ENCODE results near the gene COL18A1.

Gene COL18A1

GRCh38 chr21:45428534-45428933 is 23.6 kb downstream of the COL18A1 start:
- Histone ChIP-seq H3K36me3 (ENCODE audit: insufficient read depth, low read length) (no peaks in the 10 kb centered on the region), H3K9me2 (replicated peaks; ENCODE audit: low read depth, low read length) (no peaks in the 10 kb centered on the region), H4K20me1 (ENCODE audit: insufficient read depth, low read length, poor library complexity, severe bottlenecking) (no peaks in the 10 kb centered on the region), H3K27me3 (ENCODE audit: insufficient read depth, low read length, poor library complexity, severe bottlenecking) (no peaks in the 10 kb centered on the region), H3K9me3 (ENCODE audit: insufficient read depth, low read depth, low read length) (no peaks in the 10 kb centered on the region), H3K79me2 (ENCODE audit: insufficient read depth, low read length) (no peaks in the 10 kb centered on the region), H3K4me3 (ENCODE audit: low read length, poor library complexity, severe bottlenecking) (no peak overlapping the region), H3K4me2 (ENCODE audit: low read depth, low read length, poor library complexity, severe bottlenecking) (no peak overlapping the region), H3F3A (ENCODE audit: low read depth) (no peaks in the 10 kb centered on the region), H3K9ac (ENCODE audit: low read depth, low read length, poor library complexity, severe bottlenecking) (no peak overlapping the region), H2AFZ (ENCODE audit: low read length) (no peak overlapping the region), H3K4me1 (ENCODE audit: insufficient read depth, low read length, poor library complexity, severe bottlenecking) (no peaks in the 10 kb centered on the region)
- no peak for TF ChIP-seq CTCF (conservative IDR thresholded peaks at IDR 0.05; ENCODE audit: low read length)
- TF ChIP-seq EZH2phosphoT487 (IDR thresholded peaks at IDR 0.05; ENCODE audit: borderline replicate concordance), result no peak

- H4K20me1 ChIP-seq (ENCODE audit: insufficient read depth, low read length, poor library complexity, severe bottlenecking), result no peaks in the 10 kb centered on the region
- H3K9me2 ChIP-seq (replicated peaks; ENCODE audit: low read depth, low read length), result no peaks in the 10 kb centered on the region
- H3K9ac ChIP-seq (ENCODE audit: low read depth, low read length, poor library complexity, severe bottlenecking), result no peak overlapping the region
- TF ChIP-seq EZH2phosphoT487 (IDR thresholded peaks at IDR 0.05; ENCODE audit: borderline replicate concordance), result no peak
- TF ChIP-seq CTCF (conservative IDR thresholded peaks at IDR 0.05; ENCODE audit: low read length), result no peak
- H3F3A ChIP-seq (ENCODE audit: low read depth), result no peaks in the 10 kb centered on the region
- H3K9me3 ChIP-seq (ENCODE audit: insufficient read depth, low read depth, low read length), result no peaks in the 10 kb centered on the region
- no peaks in the 10 kb centered on the region for H3K4me1 ChIP-seq (ENCODE audit: insufficient read depth, low read length, poor library complexity, severe bottlenecking)
- H3K36me3 ChIP-seq (ENCODE audit: insufficient read depth, low read length), result no peaks in the 10 kb centered on the region
- no peak overlapping the region for H3K4me3 ChIP-seq (ENCODE audit: low read length, poor library complexity, severe bottlenecking)
- no peak overlapping the region for H2AFZ ChIP-seq (ENCODE audit: low read length)
- no peaks in the 10 kb centered on the region for H3K27me3 ChIP-seq (ENCODE audit: insufficient read depth, low read length, poor library complexity, severe bottlenecking)
- no peak overlapping the region for H3K4me2 ChIP-seq (ENCODE audit: low read depth, low read length, poor library complexity, severe bottlenecking)
- H3K79me2 ChIP-seq (ENCODE audit: insufficient read depth, low read length), result no peaks in the 10 kb centered on the region
Measured at GRCh38 chr21:45429221-45430175, 24.5 kb downstream of the COL18A1 start.

- no peaks in the 10 kb centered on the region for H3K9me2 ChIP-seq (replicated peaks; ENCODE audit: low read depth, low read length)
- no peak overlapping the region for H3K4me3 ChIP-seq (ENCODE audit: low read length, poor library complexity, severe bottlenecking)
- H3K36me3 ChIP-seq (ENCODE audit: insufficient read depth, low read length), result no peaks in the 10 kb centered on the region
- no peaks in the 10 kb centered on the region for H4K20me1 ChIP-seq (ENCODE audit: insufficient read depth, low read length, poor library complexity, severe bottlenecking)
- no peak overlapping the region for H2AFZ ChIP-seq (ENCODE audit: low read length)
- H3K4me2 ChIP-seq (ENCODE audit: low read depth, low read length, poor library complexity, severe bottlenecking), result no peak overlapping the region
- no peaks in the 10 kb centered on the region for H3K79me2 ChIP-seq (ENCODE audit: insufficient read depth, low read length)
- no peaks in the 10 kb centered on the region for H3K4me1 ChIP-seq (ENCODE audit: insufficient read depth, low read length, poor library complexity, severe bottlenecking)
- no peak overlapping the region for H3K9ac ChIP-seq (ENCODE audit: low read depth, low read length, poor library complexity, severe bottlenecking)
- H3K9me3 ChIP-seq (ENCODE audit: insufficient read depth, low read depth, low read length), result no peaks in the 10 kb centered on the region
- no peaks in the 10 kb centered on the region for H3F3A ChIP-seq (ENCODE audit: low read depth)
- no peaks in the 10 kb centered on the region for H3K27me3 ChIP-seq (ENCODE audit: insufficient read depth, low read length, poor library complexity, severe bottlenecking)
- TF ChIP-seq CTCF (conservative IDR thresholded peaks at IDR 0.05; ENCODE audit: low read length), result no peak
- TF ChIP-seq EZH2phosphoT487 (IDR thresholded peaks at IDR 0.05; ENCODE audit: borderline replicate concordance), result no peak
Measured at GRCh38 chr21:45430521-45431501, 25.8 kb downstream of the COL18A1 start.

Data from Loucy (cell line).